ENCODE measurements around the gene REPS2.

Gene REPS2

GRCh38 chrX:17154001-17154400 is 207.5 kb downstream of the REPS2 start:
- H3K36me3 Mint-ChIP-seq, result no peaks in the 10 kb centered on the region
- H3K4me1 Mint-ChIP-seq, result no peaks in the 10 kb centered on the region
- H3K4me3 Mint-ChIP-seq, result no peak overlapping the region
- ATAC-seq, result no peak
- H3K27ac Mint-ChIP-seq, result no peak overlapping the region
- DNase-seq (ENCODE audit: low spot score in 2 of 2), result no peak
- no peaks in the 10 kb centered on the region for H3K9me3 Mint-ChIP-seq

GRCh38 chrX:17160975-17161374 is 214.5 kb downstream of the REPS2 start:
- peaks cover 16% of the 10 kb centered on the region for H3K9me3 Mint-ChIP-seq
- no peak overlapping the region for H3K27ac Mint-ChIP-seq
- H3K36me3 Mint-ChIP-seq, result no peaks in the 10 kb centered on the region
- H3K4me3 Mint-ChIP-seq, result no peak overlapping the region
- DNase-seq (ENCODE audit: low spot score in 2 of 2) (no peak), ATAC-seq (no peak)
- H3K4me1 Mint-ChIP-seq, result no peaks in the 10 kb centered on the region

- no peaks in the 10 kb centered on the region for H3K36me3 Mint-ChIP-seq
- DNase-seq (ENCODE audit: low spot score in 2 of 2) (no peak), ATAC-seq (no peak)
- H3K9me3 Mint-ChIP-seq, result peaks cover 16% of the 10 kb centered on the region
- no peaks in the 10 kb centered on the region for H3K4me1 Mint-ChIP-seq
- H3K4me3 Mint-ChIP-seq, result no peak overlapping the region
- no peak overlapping the region for H3K27ac Mint-ChIP-seq
These were observed 215.5 kb downstream of the REPS2 start for GRCh38 chrX:17161991-17162390.

GRCh38 chrX:17164079-17164478 is 217.6 kb downstream of the REPS2 start:
- Mint-ChIP-seq H3K36me3 (no peaks in the 10 kb centered on the region), H3K4me1 (no peaks in the 10 kb centered on the region), H3K27ac (no peak overlapping the region), H3K9me3 (peaks cover 16% of the 10 kb centered on the region), H3K4me3 (no peak overlapping the region)
- no peak for DNase-seq (ENCODE audit: low spot score in 2 of 2)
- no peak for ATAC-seq

- DNase-seq (ENCODE audit: low spot score in 2 of 2) (no peak), ATAC-seq (no peak)
- H3K9me3 Mint-ChIP-seq, result peaks cover 16% of the 10 kb centered on the region
- H3K4me1 Mint-ChIP-seq, result no peaks in the 10 kb centered on the region
- H3K4me3 Mint-ChIP-seq, result no peak overlapping the region
- H3K36me3 Mint-ChIP-seq, result no peaks in the 10 kb centered on the region
- no peak overlapping the region for H3K27ac Mint-ChIP-seq
These were observed 218.5 kb downstream of the REPS2 start for GRCh38 chrX:17164941-17165340.

- Mint-ChIP-seq H3K27ac (no peak overlapping the region), H3K4me1 (no peaks in the 10 kb centered on the region), H3K9me3 (peaks cover 13% of the 10 kb centered on the region), H3K4me3 (no peak overlapping the region), H3K36me3 (no peaks in the 10 kb centered on the region)
- no peak for ATAC-seq
- DNase-seq (ENCODE audit: low spot score in 2 of 2), result no peak
These were observed 221.5 kb downstream of the REPS2 start for GRCh38 chrX:17167915-17168314.

GRCh38 chrX:17170973-17171372 is 224.5 kb downstream of the REPS2 start:
- no peak for DNase-seq (ENCODE audit: low spot score in 2 of 2)
- no peaks in the 10 kb centered on the region for H3K36me3 Mint-ChIP-seq
- no peaks in the 10 kb centered on the region for H3K9me3 Mint-ChIP-seq
- no peak for ATAC-seq
- no peak overlapping the region for H3K27ac Mint-ChIP-seq
- no peaks in the 10 kb centered on the region for H3K4me1 Mint-ChIP-seq
- no peak overlapping the region for H3K4me3 Mint-ChIP-seq

GRCh38 chrX:17174671-17175070 is 228.2 kb downstream of the REPS2 start:
- Mint-ChIP-seq H3K4me3 (no peak overlapping the region), H3K27ac (no peak overlapping the region), H3K9me3 (no peaks in the 10 kb centered on the region), H3K36me3 (no peaks in the 10 kb centered on the region), H3K4me1 (no peaks in the 10 kb centered on the region)
- no peak for DNase-seq (ENCODE audit: low spot score in 2 of 2)
- ATAC-seq, result no peak

- Mint-ChIP-seq H3K9me3 (no peaks in the 10 kb centered on the region), H3K36me3 (no peaks in the 10 kb centered on the region), H3K27ac (no peak overlapping the region), H3K4me3 (no peak overlapping the region), H3K4me1 (no peaks in the 10 kb centered on the region)
- DNase-seq (ENCODE audit: low spot score in 2 of 2) (no peak), ATAC-seq (no peak)
These were observed 235.9 kb downstream of the REPS2 start for GRCh38 chrX:17182317-17182716.

- Mint-ChIP-seq H3K27ac (no peak overlapping the region), H3K4me3 (no peak overlapping the region), H3K4me1 (no peaks in the 10 kb centered on the region), H3K9me3 (no peaks in the 10 kb centered on the region), H3K36me3 (no peaks in the 10 kb centered on the region)
- no peak for ATAC-seq
- no peak for DNase-seq (ENCODE audit: low spot score in 2 of 2)
These were observed 237.1 kb downstream of the REPS2 start for GRCh38 chrX:17183566-17183965.

GRCh38 chrX:17185431-17185830 is 239.0 kb downstream of the REPS2 start:
- ATAC-seq (no peak), DNase-seq (ENCODE audit: low spot score in 2 of 2) (no peak)
- Mint-ChIP-seq H3K9me3 (peaks cover 4% of the 10 kb centered on the region), H3K36me3 (no peaks in the 10 kb centered on the region), H3K4me1 (no peaks in the 10 kb centered on the region), H3K27ac (no peak overlapping the region), H3K4me3 (no peak overlapping the region)

GRCh38 chrX:17187136-17187756 is 240.8 kb downstream of the REPS2 start:
- DNase-seq (ENCODE audit: low spot score in 2 of 2) (no peak), ATAC-seq (no peak)
- no peak overlapping the region for H3K27ac Mint-ChIP-seq
- no peaks in the 10 kb centered on the region for H3K4me1 Mint-ChIP-seq
- no peak overlapping the region for H3K4me3 Mint-ChIP-seq
- no peaks in the 10 kb centered on the region for H3K36me3 Mint-ChIP-seq
- peaks cover 4% of the 10 kb centered on the region for H3K9me3 Mint-ChIP-seq

GRCh38 chrX:17192106-17192505 is 245.6 kb downstream of the REPS2 start:
- Mint-ChIP-seq H3K4me3 (no peak overlapping the region), H3K4me1 (no peaks in the 10 kb centered on the region), H3K36me3 (no peaks in the 10 kb centered on the region), H3K27ac (no peak overlapping the region), H3K9me3 (peaks cover 4% of the 10 kb centered on the region)
- DNase-seq (ENCODE audit: low spot score in 2 of 2) (no peak), ATAC-seq (no peak)
